Endothelial cell of umbilical vein (primary cell): Measurements from ENCODE around the gene PRKCD.

ENCODE experiments used
- EZH2 ChIP-seq: IDR thresholded peaks from 2 replicates; pipeline ENCODE4 v1.6.1; 2012; ENCODE audit warnings: borderline replicate concordance, low read depth, mild to moderate bottlenecking, moderate library complexity, low read length, inconsistent platforms; ENCODE audit not compliant: severe bottlenecking
- JUN ChIP-seq: IDR thresholded peaks from 2 replicates; pipeline ENCODE4 v1.6.1; 2011; ENCODE audit warnings: borderline replicate concordance, low read depth; ENCODE audit not compliant: insufficient read length, insufficient read depth
- POLR2A ChIP-seq: IDR thresholded peaks from 2 replicates; pipeline ENCODE4 v1.6.1; 2012; ENCODE audit warnings: low read depth, mild to moderate bottlenecking, control low read depth, low read length
- TF ChIP-seq, protein P1 (sequence below), 2 donors: IDR thresholded peaks; 1 replicate in 1 of 2; 2 replicates in 1 of 2; pipeline ENCODE4 v1.5.1; 2011; ENCODE audit warnings: low read length in 2 of 2, mild to moderate bottlenecking in 2 of 2, moderate library complexity in 2 of 2, control low read depth in 1 of 2, inconsistent platforms in 1 of 2, low read depth in 1 of 2; ENCODE audit not compliant: insufficient read depth in 1 of 2; ENCODE audit errors: extremely low read depth in 1 of 2

DNA sequence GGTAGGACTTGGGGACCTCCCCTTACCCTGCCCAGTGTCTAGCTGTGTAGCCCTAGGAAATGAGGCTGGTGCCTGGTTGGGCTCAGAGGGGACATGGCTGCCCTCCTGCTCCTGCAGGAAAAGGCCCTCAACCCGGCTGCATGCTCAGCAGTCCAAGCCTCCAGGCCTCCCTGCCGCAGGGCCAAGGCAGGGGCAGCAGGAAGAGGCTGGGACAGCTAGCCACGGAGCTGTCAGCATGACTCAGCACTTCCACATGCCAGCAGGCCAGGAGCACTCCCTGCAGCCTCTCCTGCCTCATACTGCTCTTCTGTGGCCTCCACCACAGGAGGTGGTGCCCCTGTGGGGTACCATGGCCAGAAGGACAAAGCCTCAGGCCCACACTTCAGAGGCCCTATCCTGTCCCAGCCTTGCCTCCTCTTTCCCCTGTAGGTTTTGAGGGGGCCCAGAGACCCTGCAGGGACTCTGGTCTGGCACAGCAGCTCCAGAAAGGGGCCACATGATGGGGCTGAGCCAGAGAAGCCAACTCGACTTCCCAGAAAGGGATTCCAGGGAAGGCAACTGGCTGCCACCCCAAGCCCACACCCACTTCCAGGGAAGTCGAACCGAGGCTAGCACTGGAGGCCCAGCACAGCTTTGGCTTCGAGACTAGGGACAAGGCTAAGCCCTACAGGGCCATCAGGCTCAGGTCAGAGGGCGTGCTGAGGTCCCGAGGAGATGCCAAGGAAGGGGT is 75.3 kb downstream of the PRKCD start:
- TF ChIP-seq EZH2: no peak
- peak; percentile 46 for TF ChIP-seq POLR2A
- TF ChIP-seq, protein P1, sequence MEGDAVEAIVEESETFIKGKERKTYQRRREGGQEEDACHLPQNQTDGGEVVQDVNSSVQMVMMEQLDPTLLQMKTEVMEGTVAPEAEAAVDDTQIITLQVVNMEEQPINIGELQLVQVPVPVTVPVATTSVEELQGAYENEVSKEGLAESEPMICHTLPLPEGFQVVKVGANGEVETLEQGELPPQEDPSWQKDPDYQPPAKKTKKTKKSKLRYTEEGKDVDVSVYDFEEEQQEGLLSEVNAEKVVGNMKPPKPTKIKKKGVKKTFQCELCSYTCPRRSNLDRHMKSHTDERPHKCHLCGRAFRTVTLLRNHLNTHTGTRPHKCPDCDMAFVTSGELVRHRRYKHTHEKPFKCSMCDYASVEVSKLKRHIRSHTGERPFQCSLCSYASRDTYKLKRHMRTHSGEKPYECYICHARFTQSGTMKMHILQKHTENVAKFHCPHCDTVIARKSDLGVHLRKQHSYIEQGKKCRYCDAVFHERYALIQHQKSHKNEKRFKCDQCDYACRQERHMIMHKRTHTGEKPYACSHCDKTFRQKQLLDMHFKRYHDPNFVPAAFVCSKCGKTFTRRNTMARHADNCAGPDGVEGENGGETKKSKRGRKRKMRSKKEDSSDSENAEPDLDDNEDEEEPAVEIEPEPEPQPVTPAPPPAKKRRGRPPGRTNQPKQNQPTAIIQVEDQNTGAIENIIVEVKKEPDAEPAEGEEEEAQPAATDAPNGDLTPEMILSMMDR (IDR thresholded peaks at IDR 0.05; ENCODE audit: extremely low read depth in 1 of 2, insufficient read depth in 1 of 2, low read depth in 1 of 2, low read length in 2 of 2): no peak
- peak; percentile 29 for TF ChIP-seq JUN
